DND-41 (cell line): Measurements from ENCODE around the gene IFT74.

ENCODE experiments used
- ATAC-seq: fragments of 200-7000 bp; cut with Tn5 transposase; 3 replicates; pipeline ENCODE4 v1.9.1; 2021; ENCODE audit warnings: low read depth; ENCODE audit not compliant: insufficient read depth
- DNase-seq: peaks from one replicate; pipeline ENCODE4 v3.0.0-alpha.2; 2020
- H2AFZ ChIP-seq: 2 replicates; pipeline ENCODE4 v1.6.0; 2012; ENCODE audit warnings: low read depth, low read length
- H3K27ac ChIP-seq: 2 replicates; pipeline ENCODE4 v1.5.1; 2012; ENCODE audit warnings: low read length, inconsistent platforms
- H3K27me3 ChIP-seq: fragments of 200-600 bp; sonication (generic); 2 replicates; pipeline ENCODE4 v1.6.0; 2012; ENCODE audit warnings: low read length, mild to moderate bottlenecking, inconsistent platforms; ENCODE audit not compliant: insufficient read depth, poor library complexity
- H3K36me3 ChIP-seq: 2 replicates; pipeline ENCODE4 v1.5.1; 2012; ENCODE audit warnings: low read length, inconsistent platforms; ENCODE audit not compliant: insufficient read depth
- H3K4me1 ChIP-seq: 2 replicates; pipeline ENCODE4 v1.5.1; 2012; ENCODE audit warnings: mild to moderate bottlenecking, low read length; ENCODE audit not compliant: insufficient read depth
- H3K4me2 ChIP-seq: 2 replicates; pipeline ENCODE4 v1.6.0; 2012; ENCODE audit warnings: mild to moderate bottlenecking, moderate library complexity, low read length, inconsistent platforms; ENCODE audit not compliant: insufficient read depth
- H3K4me3 ChIP-seq, 2 experiments: fragments of 200-600 bp in 1 of 2; shearing (Covaris generic) in 1 of 2; 2 replicates each; pipeline ENCODE4 v1.5.1; 2012 to 2016; ENCODE audit warnings: inconsistent platforms in 2 of 2, low read length in 2 of 2, mild to moderate bottlenecking in 2 of 2, low read depth in 1 of 2, moderate library complexity in 1 of 2
- H3K79me2 ChIP-seq: 2 replicates; pipeline ENCODE4 v1.6.0; 2012; ENCODE audit warnings: low read length, inconsistent platforms; ENCODE audit not compliant: insufficient read depth
- H3K9ac ChIP-seq: 2 replicates; pipeline ENCODE4 v1.6.0; 2012; ENCODE audit warnings: low read depth, mild to moderate bottlenecking, inconsistent platforms, low read length, moderate library complexity
- H3K9me3 ChIP-seq: 2 replicates; pipeline ENCODE4 v1.5.1; 2012; ENCODE audit warnings: low read length, moderate library complexity, mild to moderate bottlenecking, inconsistent platforms; ENCODE audit not compliant: insufficient read depth, severe bottlenecking
- H4K20me1 ChIP-seq: 2 replicates; pipeline ENCODE4 v1.6.0; 2012; ENCODE audit warnings: low read length; ENCODE audit not compliant: insufficient read depth
- CTCF ChIP-seq: IDR thresholded peaks from 2 replicates; pipeline ENCODE4 v1.5.1; 2012; ENCODE audit warnings: borderline replicate concordance, low read length, moderate library complexity, mild to moderate bottlenecking; ENCODE audit not compliant: poor library complexity, severe bottlenecking; ENCODE audit errors: extremely low read depth
- EZH2 ChIP-seq: IDR thresholded peaks from 3 replicates; pipeline ENCODE4 v1.6.1; 2012; ENCODE audit warnings: borderline replicate concordance, low read depth, mild to moderate bottlenecking, moderate library complexity, low read length, inconsistent platforms; ENCODE audit not compliant: severe bottlenecking

IFT74 gene

DNA sequence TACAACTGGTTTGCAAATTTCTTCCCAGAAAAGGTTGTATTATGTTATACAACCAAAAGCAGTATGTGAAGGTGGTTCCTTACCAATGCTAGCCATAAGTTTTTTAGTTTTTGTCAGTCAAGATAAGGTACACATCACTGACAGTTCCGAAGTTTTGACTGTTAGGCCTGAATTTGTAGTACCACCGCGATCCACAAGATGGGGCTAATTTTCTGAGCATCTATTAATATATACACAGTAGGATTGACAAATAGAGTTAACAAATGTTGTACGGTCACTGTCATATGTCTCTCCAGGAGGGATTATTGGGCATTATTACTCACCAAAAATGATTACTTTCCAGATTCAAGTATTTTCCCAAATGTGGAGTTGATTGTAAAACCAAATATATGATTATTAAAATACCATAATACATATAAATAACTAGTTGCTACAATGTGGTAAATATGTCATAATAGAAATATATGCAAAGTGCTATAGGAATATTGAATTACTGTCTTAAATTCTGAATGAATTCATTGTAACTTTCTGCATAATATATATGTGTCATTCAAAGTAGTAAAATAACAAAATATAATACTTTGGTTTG is 77.7 kb downstream of the IFT74 start:
- Histone ChIP-seq H3K4me2 (no peak overlapping the region), H3K9ac (no peak overlapping the region), H4K20me1 (no peaks in the 10 kb centered on the region), H3K4me1 (no peaks in the 10 kb centered on the region), H3K27ac (no peak overlapping the region), H3K9me3 (no peaks in the 10 kb centered on the region), H3K27me3 (no peaks in the 10 kb centered on the region), H3K36me3 (no peaks in the 10 kb centered on the region), H2AFZ (no peak overlapping the region), H3K79me2 (no peaks in the 10 kb centered on the region), H3K4me3 (no peak overlapping the region)
- peak; percentile 53 for DNase-seq
- ATAC-seq = peak; percentile 62; the same call in 2 of the 3 replicates
- TF ChIP-seq CTCF (peak; percentile 75), EZH2 (no peak)

GRCh38 chr9:27037499-27037898 is 81.3 kb downstream of the IFT74 start:
- Histone ChIP-seq H3K79me2 (no peaks in the 10 kb centered on the region), H4K20me1 (no peaks in the 10 kb centered on the region), H3K9ac (no peak overlapping the region), H3K27me3 (no peaks in the 10 kb centered on the region), H3K4me2 (no peak overlapping the region), H3K4me3 (no peak overlapping the region), H3K27ac (no peak overlapping the region), H3K36me3 (no peaks in the 10 kb centered on the region), H2AFZ (no peak overlapping the region), H3K9me3 (no peaks in the 10 kb centered on the region), H3K4me1 (no peaks in the 10 kb centered on the region)
- no peak for DNase-seq
- ATAC-seq = no peak
- no peak for TF ChIP-seq CTCF
- TF ChIP-seq EZH2 = no peak

DNA sequence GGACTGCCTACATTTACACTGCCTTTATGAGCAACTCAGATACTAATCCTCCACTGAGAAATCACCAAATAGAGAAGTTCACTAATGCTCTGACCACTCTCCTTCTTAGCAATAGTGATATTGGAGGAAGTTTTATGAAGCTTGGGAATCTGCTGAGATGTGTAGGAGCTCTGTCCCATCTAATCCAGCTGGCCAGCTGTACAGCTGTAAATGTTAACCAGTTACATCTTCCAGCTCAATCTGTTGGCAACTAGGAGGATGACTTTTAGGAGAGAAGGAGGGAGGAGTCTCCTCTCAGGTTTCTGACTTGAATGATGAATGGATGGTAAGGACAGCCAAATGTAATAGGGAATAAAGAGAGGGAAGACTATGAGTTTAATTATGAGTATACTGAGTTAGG is 85.5 kb downstream of the IFT74 start:
- H2AFZ ChIP-seq = no peak overlapping the region
- TF ChIP-seq EZH2 (no peak), CTCF (no peak)
- H3K27ac ChIP-seq = no peak overlapping the region
- peaks cover 5% of the 10 kb centered on the region; the same call in 1 of the 2 replicates for H3K36me3 ChIP-seq
- DNase-seq = no peak
- H3K4me1 ChIP-seq = no peaks in the 10 kb centered on the region
- no peak overlapping the region for H3K4me3 ChIP-seq
- no peaks in the 10 kb centered on the region for H4K20me1 ChIP-seq
- no peak overlapping the region for H3K4me2 ChIP-seq
- ATAC-seq = no peak
- no peaks in the 10 kb centered on the region for H3K9me3 ChIP-seq
- H3K9ac ChIP-seq = no peak overlapping the region
- H3K27me3 ChIP-seq = no peaks in the 10 kb centered on the region
- H3K79me2 ChIP-seq = no peaks in the 10 kb centered on the region
